NB4 (cell line): ENCODE measurements around the gene ALOX5.

Source experiments
- MAX ChIP-seq: IDR thresholded peaks from 2 replicates; pipeline ENCODE4 v1.6.1; 2011; ENCODE audit warnings: low read depth, low read length
- MYC ChIP-seq: IDR thresholded peaks from 2 replicates; pipeline ENCODE4 v1.6.1; 2011; ENCODE audit warnings: low read depth, low read length
- POLR2A ChIP-seq: IDR thresholded peaks from 2 replicates; pipeline ENCODE4 v1.6.1; 2011; ENCODE audit warnings: mild to moderate bottlenecking; ENCODE audit not compliant: insufficient read length; ENCODE audit errors: extremely low read depth
- TF ChIP-seq, protein P1 (sequence below): IDR thresholded peaks from one replicate; pipeline ENCODE4 v1.5.1; 2012; ENCODE audit warnings: low read depth, low read length

DNA sequence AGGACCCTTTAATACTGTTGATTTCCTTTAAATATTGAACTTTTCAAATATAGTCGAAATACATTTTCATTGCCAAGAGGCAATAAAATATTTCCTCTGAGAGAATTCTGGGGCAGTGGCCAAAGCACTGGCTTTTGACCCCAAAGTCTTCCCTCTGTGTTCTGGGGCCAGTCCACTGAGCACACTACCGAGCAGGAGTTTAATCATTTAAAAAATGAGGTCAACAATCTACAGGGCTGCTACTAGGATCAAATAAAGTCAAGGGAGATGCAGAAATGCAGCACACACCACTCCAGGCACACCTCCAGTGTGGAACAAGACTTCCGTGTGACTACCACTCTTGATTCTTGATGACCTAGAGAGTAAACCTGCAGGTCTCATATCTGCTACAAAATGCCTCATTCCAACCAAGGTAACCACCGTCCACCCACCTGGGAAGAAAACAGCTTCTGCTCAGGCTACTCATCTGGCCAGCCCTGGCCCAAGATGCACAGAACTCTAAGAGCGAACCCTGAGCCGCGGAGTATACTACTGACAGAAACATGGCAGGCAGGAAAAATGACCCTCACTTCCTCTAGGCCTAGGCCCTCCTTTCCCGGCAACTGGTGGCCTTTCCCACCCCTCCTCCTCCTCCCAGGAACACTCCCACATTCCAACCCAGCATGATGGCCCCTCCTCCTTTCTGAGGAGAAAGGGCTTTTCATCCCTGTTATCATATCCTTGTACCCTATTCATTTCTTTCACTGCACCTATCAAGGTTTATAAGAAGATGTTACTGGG, 97.7 kb downstream of the ALOX5 start:
- TF ChIP-seq, protein P1, sequence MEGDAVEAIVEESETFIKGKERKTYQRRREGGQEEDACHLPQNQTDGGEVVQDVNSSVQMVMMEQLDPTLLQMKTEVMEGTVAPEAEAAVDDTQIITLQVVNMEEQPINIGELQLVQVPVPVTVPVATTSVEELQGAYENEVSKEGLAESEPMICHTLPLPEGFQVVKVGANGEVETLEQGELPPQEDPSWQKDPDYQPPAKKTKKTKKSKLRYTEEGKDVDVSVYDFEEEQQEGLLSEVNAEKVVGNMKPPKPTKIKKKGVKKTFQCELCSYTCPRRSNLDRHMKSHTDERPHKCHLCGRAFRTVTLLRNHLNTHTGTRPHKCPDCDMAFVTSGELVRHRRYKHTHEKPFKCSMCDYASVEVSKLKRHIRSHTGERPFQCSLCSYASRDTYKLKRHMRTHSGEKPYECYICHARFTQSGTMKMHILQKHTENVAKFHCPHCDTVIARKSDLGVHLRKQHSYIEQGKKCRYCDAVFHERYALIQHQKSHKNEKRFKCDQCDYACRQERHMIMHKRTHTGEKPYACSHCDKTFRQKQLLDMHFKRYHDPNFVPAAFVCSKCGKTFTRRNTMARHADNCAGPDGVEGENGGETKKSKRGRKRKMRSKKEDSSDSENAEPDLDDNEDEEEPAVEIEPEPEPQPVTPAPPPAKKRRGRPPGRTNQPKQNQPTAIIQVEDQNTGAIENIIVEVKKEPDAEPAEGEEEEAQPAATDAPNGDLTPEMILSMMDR = no peak
- TF ChIP-seq MAX = no peak
- TF ChIP-seq MYC = no peak
- TF ChIP-seq POLR2A = no peak
